WTC11 (cell line): Measurements from ENCODE around the gene RNASEH1.

Experiments
- CREM ChIP-seq: sonication (generic); formaldehyde crosslinking; IDR thresholded peaks from 2 replicates; pipeline ENCODE4 v1.8.1; 2022; ENCODE audit warnings: mild to moderate bottlenecking, missing genetic modification reagents, moderate library complexity
- CTCF ChIP-seq: fragments of 200-600 bp; IDR thresholded peaks from 2 replicates; pipeline ENCODE4 v1.8.0; 2022; ENCODE audit warnings: antibody characterized with exemption
- FOXJ3 ChIP-seq: sonication (generic); formaldehyde crosslinking; IDR thresholded peaks from 2 replicates; pipeline ENCODE4 v1.9.0; 2021; ENCODE audit warnings: missing genetic modification reagents, mild to moderate bottlenecking, borderline replicate concordance
- JUN ChIP-seq: sonication (generic); formaldehyde crosslinking; IDR thresholded peaks from 2 replicates; pipeline ENCODE4 v1.8.0; 2023; ENCODE audit warnings: mild to moderate bottlenecking, missing genetic modification reagents
- NFYB ChIP-seq: sonication (generic); formaldehyde crosslinking; conservative IDR thresholded peaks from 2 replicates; pipeline ENCODE4 v1.8.0; 2022; ENCODE audit warnings: low read depth, missing genetic modification reagents
- SP1 ChIP-seq: sonication (generic); formaldehyde crosslinking; conservative IDR thresholded peaks from 2 replicates; pipeline ENCODE4 v1.8.1; 2022; ENCODE audit warnings: missing genetic modification reagents
- TP53 ChIP-seq: sonication (generic); formaldehyde crosslinking; IDR thresholded peaks from 2 replicates; pipeline ENCODE4 v1.8.1; 2023; ENCODE audit warnings: mild to moderate bottlenecking, missing genetic modification reagents
- USF2 ChIP-seq: sonication (generic); formaldehyde crosslinking; IDR thresholded peaks from 2 replicates; pipeline ENCODE4 v1.8.1; 2023; ENCODE audit warnings: mild to moderate bottlenecking, missing genetic modification reagents, moderate library complexity
- ZBTB43 ChIP-seq: sonication (generic); formaldehyde crosslinking; IDR thresholded peaks from 2 replicates; pipeline ENCODE4 v1.8.1; 2023; ENCODE audit warnings: mild to moderate bottlenecking, missing genetic modification reagents
- ZNF121 ChIP-seq: sonication (generic); formaldehyde crosslinking; IDR thresholded peaks from 2 replicates; pipeline ENCODE4 v1.8.0; 2023; ENCODE audit warnings: missing genetic modification reagents
- TF ChIP-seq, protein P1 (sequence below): sonication (generic); formaldehyde crosslinking; IDR thresholded peaks from 2 replicates; pipeline ENCODE4 v1.8.1; 2023; ENCODE audit warnings: mild to moderate bottlenecking, missing genetic modification reagents, borderline replicate concordance
- TF ChIP-seq, protein P2 (sequence below): sonication (generic); formaldehyde crosslinking; IDR thresholded peaks from 2 replicates; pipeline ENCODE4 v1.8.0; 2022; ENCODE audit warnings: mild to moderate bottlenecking, missing genetic modification reagents
- TF ChIP-seq, protein P3 (sequence below): fragments of 250-450 bp; sonication (Bioruptor Pico); IDR thresholded peaks from 2 replicates; pipeline ENCODE4 v2.1.2; 2022; ENCODE audit warnings: mild to moderate bottlenecking, moderate library complexity

- no peak for TF ChIP-seq TP53 (CRISPR knock-in tag)
- no peak for TF ChIP-seq ZNF121 (CRISPR knock-in tag)
- no peak for TF ChIP-seq CTCF
- TF ChIP-seq JUN (CRISPR knock-in tag), result no peak
- TF ChIP-seq FOXJ3 (CRISPR knock-in tag), result no peak
- TF ChIP-seq NFYB (CRISPR knock-in tag), result no peak
- TF ChIP-seq, protein P1, sequence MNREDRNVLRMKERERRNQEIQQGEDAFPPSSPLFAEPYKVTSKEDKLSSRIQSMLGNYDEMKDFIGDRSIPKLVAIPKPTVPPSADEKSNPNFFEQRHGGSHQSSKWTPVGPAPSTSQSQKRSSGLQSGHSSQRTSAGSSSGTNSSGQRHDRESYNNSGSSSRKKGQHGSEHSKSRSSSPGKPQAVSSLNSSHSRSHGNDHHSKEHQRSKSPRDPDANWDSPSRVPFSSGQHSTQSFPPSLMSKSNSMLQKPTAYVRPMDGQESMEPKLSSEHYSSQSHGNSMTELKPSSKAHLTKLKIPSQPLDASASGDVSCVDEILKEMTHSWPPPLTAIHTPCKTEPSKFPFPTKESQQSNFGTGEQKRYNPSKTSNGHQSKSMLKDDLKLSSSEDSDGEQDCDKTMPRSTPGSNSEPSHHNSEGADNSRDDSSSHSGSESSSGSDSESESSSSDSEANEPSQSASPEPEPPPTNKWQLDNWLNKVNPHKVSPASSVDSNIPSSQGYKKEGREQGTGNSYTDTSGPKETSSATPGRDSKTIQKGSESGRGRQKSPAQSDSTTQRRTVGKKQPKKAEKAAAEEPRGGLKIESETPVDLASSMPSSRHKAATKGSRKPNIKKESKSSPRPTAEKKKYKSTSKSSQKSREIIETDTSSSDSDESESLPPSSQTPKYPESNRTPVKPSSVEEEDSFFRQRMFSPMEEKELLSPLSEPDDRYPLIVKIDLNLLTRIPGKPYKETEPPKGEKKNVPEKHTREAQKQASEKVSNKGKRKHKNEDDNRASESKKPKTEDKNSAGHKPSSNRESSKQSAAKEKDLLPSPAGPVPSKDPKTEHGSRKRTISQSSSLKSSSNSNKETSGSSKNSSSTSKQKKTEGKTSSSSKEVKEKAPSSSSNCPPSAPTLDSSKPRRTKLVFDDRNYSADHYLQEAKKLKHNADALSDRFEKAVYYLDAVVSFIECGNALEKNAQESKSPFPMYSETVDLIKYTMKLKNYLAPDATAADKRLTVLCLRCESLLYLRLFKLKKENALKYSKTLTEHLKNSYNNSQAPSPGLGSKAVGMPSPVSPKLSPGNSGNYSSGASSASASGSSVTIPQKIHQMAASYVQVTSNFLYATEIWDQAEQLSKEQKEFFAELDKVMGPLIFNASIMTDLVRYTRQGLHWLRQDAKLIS (CRISPR knock-in tag), result no peak
- TF ChIP-seq, protein P2, sequence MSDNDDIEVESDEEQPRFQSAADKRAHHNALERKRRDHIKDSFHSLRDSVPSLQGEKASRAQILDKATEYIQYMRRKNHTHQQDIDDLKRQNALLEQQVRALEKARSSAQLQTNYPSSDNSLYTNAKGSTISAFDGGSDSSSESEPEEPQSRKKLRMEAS (CRISPR knock-in tag), result no peak
- TF ChIP-seq ZBTB43 (CRISPR knock-in tag), result no peak
- no peak for TF ChIP-seq USF2
- TF ChIP-seq SP1 (CRISPR knock-in tag), result no peak
- TF ChIP-seq CREM (CRISPR knock-in tag), result no peak
- TF ChIP-seq, protein P3, sequence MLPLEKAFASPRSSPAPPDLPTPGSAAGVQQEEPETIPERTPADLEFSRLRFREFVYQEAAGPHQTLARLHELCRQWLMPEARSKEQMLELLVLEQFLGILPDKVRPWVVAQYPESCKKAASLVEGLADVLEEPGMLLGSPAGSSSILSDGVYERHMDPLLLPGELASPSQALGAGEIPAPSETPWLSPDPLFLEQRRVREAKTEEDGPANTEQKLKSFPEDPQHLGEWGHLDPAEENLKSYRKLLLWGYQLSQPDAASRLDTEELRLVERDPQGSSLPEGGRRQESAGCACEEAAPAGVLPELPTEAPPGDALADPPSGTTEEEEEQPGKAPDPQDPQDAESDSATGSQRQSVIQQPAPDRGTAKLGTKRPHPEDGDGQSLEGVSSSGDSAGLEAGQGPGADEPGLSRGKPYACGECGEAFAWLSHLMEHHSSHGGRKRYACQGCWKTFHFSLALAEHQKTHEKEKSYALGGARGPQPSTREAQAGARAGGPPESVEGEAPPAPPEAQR (CRISPR knock-in tag), result no peak
Measured at GRCh38 chr2:3601561-3602271, 43.6 kb upstream of the RNASEH1 start.
